ENCODE results near the gene VPS52. TPM values are rescaled to one million over a fixed set of nuclear protein-coding genes. Genes with fewer than 3 reads are reported as not detected.

VPS52 gene
- total RNA-seq, 2 experiments from 2014 or later = 50.4 to 73.5 TPM

DNA sequence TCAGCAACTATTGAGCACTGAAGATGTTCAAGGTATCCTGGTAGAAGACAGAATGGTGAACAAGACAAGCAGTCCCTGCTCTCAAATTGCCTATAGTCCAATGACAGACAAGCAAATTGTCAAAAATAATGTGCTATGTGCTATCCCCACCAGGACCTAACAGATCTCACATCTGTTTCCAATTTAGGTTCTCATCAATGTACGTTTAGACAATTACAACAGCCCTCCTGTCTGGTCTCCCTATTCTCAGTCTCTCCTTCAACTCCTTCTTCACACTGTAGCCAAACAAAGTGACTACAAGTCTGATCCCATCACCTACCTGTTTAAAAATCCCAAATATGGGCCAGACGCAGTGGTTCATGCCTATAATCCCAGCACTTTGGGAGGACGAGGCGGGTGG lies 34.7 kb upstream of the VPS52 start:
- H3K4me1 ChIP-seq (ENCODE audit: insufficient read depth, low read length, poor library complexity, severe bottlenecking) = peaks cover 13% of the 10 kb centered on the region
- CTCF ChIA-PET (ENCODE audit: unreplicated experiment) = no interaction called here
- H2AFZ ChIP-seq (ENCODE audit: low read length) = no peak overlapping the region
- TF ChIP-seq, protein P1, sequence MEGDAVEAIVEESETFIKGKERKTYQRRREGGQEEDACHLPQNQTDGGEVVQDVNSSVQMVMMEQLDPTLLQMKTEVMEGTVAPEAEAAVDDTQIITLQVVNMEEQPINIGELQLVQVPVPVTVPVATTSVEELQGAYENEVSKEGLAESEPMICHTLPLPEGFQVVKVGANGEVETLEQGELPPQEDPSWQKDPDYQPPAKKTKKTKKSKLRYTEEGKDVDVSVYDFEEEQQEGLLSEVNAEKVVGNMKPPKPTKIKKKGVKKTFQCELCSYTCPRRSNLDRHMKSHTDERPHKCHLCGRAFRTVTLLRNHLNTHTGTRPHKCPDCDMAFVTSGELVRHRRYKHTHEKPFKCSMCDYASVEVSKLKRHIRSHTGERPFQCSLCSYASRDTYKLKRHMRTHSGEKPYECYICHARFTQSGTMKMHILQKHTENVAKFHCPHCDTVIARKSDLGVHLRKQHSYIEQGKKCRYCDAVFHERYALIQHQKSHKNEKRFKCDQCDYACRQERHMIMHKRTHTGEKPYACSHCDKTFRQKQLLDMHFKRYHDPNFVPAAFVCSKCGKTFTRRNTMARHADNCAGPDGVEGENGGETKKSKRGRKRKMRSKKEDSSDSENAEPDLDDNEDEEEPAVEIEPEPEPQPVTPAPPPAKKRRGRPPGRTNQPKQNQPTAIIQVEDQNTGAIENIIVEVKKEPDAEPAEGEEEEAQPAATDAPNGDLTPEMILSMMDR (conservative IDR thresholded peaks at IDR 0.05; ENCODE audit: low read length) = no peak
- TF ChIP-seq EZH2phosphoT487 (IDR thresholded peaks at IDR 0.05; ENCODE audit: borderline replicate concordance, low read depth, low read length) = no peak
- peak overlapping the region; percentile 25 for H3K27ac ChIP-seq (ENCODE audit: low read depth, low read length, poor library complexity, severe bottlenecking)
- POLR2A ChIA-PET = no interaction called here
- no peak overlapping the region for H3K4me2 ChIP-seq (ENCODE audit: low read length)
- no peaks in the 10 kb centered on the region for H4K20me1 ChIP-seq (ENCODE audit: insufficient read depth, low read length)
- no TSS peak for BruUV-seq (replicated peaks)
- intact Hi-C loops (cut with micrococcal nuclease; ENCODE audit: unreplicated experiment) = no loop called here
- peaks cover 84% of the 10 kb centered on the region for H3K36me3 ChIP-seq (ENCODE audit: insufficient read depth, low read length)
- H3K4me3 ChIP-seq (ENCODE audit: low read depth, low read length, poor library complexity, severe bottlenecking) = no peak overlapping the region
- peaks cover 45% of the 10 kb centered on the region for H3K79me2 ChIP-seq (ENCODE audit: insufficient read depth, low read depth, low read length)
- no peaks in the 10 kb centered on the region for H3K9me3 ChIP-seq (ENCODE audit: low read length)
- H3K9me2 ChIP-seq (ENCODE audit: insufficient read depth, low read length) = no peaks in the 10 kb centered on the region
- no peak for DNase-seq (ENCODE audit: low spot score)

DNA sequence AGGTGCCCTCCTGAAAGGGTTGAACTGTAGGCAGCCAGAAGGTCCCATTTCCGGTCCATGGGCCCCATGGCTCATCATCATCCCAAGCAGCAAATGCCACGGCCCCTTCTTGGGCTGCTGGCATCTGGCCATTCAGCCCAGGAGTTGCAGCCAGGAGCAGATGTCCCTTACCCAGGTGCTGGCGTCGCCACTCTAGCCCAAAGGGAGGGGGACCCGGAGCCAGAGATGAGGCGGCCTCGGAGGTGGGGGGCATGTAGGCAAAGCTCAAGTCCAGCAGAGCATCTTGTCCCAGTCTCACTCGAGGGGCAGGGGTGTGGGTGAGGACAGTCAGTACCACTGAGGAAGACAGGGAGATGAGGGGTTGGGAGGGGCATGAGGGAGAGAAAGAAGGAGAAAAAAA lies 33.4 kb upstream of the VPS52 start:
- Histone ChIP-seq H3K4me1 (ENCODE audit: insufficient read depth, low read length, poor library complexity, severe bottlenecking) (peaks cover 16% of the 10 kb centered on the region), H3K9me2 (ENCODE audit: insufficient read depth, low read length) (no peaks in the 10 kb centered on the region), H3K79me2 (ENCODE audit: insufficient read depth, low read depth, low read length) (peaks cover 37% of the 10 kb centered on the region; the same call in 1 of the 2 replicates), H3K36me3 (ENCODE audit: insufficient read depth, low read length) (peaks cover 85% of the 10 kb centered on the region), H2AFZ (ENCODE audit: low read length) (no peak overlapping the region), H3K4me2 (ENCODE audit: low read length) (no peak overlapping the region), H3K9me3 (ENCODE audit: low read length) (no peaks in the 10 kb centered on the region), H4K20me1 (ENCODE audit: insufficient read depth, low read length) (no peaks in the 10 kb centered on the region), H3K27ac (ENCODE audit: low read depth, low read length, poor library complexity, severe bottlenecking) (no peak overlapping the region), H3K4me3 (ENCODE audit: low read depth, low read length, poor library complexity, severe bottlenecking) (no peak overlapping the region)
- no peak for DNase-seq (ENCODE audit: low spot score)
- ChIA-PET CTCF (ENCODE audit: unreplicated experiment) (no interaction called here), POLR2A (no interaction called here)
- no TSS peak for BruUV-seq (replicated peaks)
- intact Hi-C loops (cut with micrococcal nuclease; ENCODE audit: unreplicated experiment) = no loop called here
- TF ChIP-seq EZH2phosphoT487 (IDR thresholded peaks at IDR 0.05; ENCODE audit: borderline replicate concordance, low read depth, low read length) = no peak
- TF ChIP-seq, protein P1 (conservative IDR thresholded peaks at IDR 0.05; ENCODE audit: low read length) = no peak

DNA sequence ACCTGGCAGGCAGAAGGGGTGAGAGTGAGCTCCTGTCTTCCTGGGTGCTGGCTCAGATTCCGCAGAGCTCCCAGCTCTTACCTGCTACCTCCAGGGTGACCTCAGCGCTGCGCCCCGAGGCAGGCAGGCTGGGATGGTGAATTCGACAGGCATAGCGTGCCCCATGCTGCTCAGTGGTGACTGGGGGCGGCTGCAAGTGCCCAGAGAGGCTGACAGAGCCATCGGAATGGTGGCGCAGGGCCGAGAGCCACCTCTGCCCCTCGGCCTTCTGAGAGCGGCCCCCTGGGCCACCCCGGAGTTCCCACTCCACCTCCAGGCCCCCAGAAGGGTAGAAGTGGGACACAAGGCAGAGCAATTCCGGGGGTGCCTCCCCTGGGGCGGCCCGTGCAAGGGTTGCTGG lies 32.5 kb upstream of the VPS52 start:
- Histone ChIP-seq H3K4me2 (ENCODE audit: low read length) (no peak overlapping the region), H3K4me3 (ENCODE audit: low read depth, low read length, poor library complexity, severe bottlenecking) (no peak overlapping the region), H3K9me2 (ENCODE audit: insufficient read depth, low read length) (no peaks in the 10 kb centered on the region), H4K20me1 (ENCODE audit: insufficient read depth, low read length) (no peaks in the 10 kb centered on the region), H3K36me3 (ENCODE audit: insufficient read depth, low read length) (peaks cover 85% of the 10 kb centered on the region), H3K27ac (ENCODE audit: low read depth, low read length, poor library complexity, severe bottlenecking) (no peak overlapping the region), H3K9me3 (ENCODE audit: low read length) (no peaks in the 10 kb centered on the region), H3K4me1 (ENCODE audit: insufficient read depth, low read length, poor library complexity, severe bottlenecking) (peaks cover 23% of the 10 kb centered on the region), H2AFZ (ENCODE audit: low read length) (no peak overlapping the region), H3K79me2 (ENCODE audit: insufficient read depth, low read depth, low read length) (peaks cover 31% of the 10 kb centered on the region; the same call in 1 of the 2 replicates)
- TF ChIP-seq EZH2phosphoT487 (IDR thresholded peaks at IDR 0.05; ENCODE audit: borderline replicate concordance, low read depth, low read length) = no peak
- TF ChIP-seq, protein P1 (conservative IDR thresholded peaks at IDR 0.05; ENCODE audit: low read length) = no peak
- CTCF ChIA-PET (ENCODE audit: unreplicated experiment) = no interaction called here
- intact Hi-C loops (cut with micrococcal nuclease; ENCODE audit: unreplicated experiment) = no loop called here
- DNase-seq (ENCODE audit: low spot score) = no peak
- no TSS peak for BruUV-seq (replicated peaks)
- POLR2A ChIA-PET = interaction anchor here (0.6 kb wide), 1 partner anchor 14 kb away, joined by 3 read pairs; the partner anchor contains the start of gene ZBTB22
